HG03103 (cell line): Measurements from ENCODE around the gene SLC44A3.

ENCODE experiments used
- ATAC-seq: cut with Tn5 transposase; IDR thresholded peaks from one replicate; pipeline ENCODE4 v1.9.1; 2021; ENCODE audit warnings: low read depth; ENCODE audit not compliant: unreplicated experiment

SLC44A3 gene

DNA sequence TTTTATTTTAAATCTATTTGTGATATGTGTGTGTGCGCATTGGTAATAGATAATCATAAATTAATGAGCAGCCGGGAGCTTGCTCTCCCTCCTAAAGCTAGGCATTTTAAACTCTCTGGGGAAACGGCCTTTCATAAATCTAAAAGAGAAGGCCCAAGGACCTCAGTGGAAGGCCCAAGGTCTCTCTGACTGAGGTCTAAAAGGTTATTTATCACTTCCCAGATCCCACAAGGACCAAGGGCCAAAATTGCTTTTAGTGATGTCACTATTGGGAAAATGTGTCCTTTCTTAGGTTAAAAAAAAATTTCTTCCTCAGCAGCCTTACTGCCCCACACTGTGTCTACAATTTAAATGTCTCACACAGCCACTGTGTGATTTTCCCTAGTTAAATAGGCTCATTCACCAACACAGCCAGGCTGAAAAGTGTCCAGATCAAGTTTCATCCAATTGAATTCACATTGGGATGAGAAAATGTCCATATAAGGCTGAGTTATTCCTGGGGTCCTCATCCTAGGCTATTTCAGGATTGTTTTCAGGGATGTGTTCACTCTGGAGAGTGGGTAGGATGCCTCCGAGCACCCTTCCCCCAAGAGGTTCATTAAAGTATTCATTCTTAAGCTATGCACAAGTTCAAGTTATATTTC is 46.1 kb downstream of the SLC44A3 start:
- no peak for ATAC-seq

DNA sequence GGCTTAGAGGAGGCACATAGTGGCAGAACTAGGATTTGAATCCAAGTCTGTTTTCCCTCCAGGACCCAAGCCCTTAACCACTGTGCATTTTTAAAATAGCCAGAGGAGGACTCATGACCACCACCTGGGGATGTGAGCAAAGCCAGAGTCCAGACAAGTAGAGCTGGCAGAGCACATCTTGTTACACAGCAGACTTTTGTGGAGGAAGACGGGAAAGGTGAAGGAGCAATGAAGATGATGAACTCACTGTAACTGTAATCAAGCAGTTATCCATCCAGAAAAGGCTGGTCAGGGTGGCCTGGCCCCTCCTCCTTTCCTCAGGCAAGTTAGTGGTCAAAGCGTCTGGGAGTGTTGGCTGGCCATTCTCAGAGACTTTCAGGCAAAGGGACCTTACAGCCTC is 50.9 kb downstream of the SLC44A3 start:
- ATAC-seq: no peak

DNA sequence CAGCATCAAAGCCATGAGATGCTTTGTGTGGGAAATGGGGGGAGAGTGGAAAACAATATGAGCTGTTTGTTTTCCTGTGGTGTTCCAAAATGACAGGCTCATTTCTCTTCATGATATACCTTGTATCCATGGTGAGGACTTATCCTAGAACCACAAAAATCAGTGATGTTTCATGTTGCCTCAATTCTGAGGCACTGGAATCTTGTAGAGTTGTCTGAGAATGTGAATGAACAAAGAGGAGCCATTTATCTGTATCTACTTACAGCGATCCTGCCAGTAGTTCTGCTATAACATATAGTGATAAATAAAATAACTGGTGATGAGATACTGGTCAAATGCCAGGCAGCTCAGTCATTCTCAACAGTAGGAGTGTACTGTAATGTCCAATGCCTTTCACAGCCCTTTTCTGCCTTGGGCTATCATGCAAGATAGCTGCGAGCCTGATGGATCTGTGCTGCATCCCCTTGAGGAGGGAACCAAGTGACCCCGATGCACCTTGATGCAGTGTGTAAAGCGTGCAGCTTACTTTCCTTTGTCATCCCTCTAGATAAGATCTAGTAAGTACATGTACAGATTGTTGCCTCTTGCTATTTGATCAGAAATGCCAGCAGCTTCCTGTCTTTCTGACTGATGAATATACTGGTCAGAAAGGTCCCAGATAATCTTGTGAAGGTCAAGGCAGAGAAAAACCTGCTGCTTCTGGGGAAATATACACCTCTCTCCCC is 52.8 kb downstream of the SLC44A3 start:
- no peak for ATAC-seq

DNA sequence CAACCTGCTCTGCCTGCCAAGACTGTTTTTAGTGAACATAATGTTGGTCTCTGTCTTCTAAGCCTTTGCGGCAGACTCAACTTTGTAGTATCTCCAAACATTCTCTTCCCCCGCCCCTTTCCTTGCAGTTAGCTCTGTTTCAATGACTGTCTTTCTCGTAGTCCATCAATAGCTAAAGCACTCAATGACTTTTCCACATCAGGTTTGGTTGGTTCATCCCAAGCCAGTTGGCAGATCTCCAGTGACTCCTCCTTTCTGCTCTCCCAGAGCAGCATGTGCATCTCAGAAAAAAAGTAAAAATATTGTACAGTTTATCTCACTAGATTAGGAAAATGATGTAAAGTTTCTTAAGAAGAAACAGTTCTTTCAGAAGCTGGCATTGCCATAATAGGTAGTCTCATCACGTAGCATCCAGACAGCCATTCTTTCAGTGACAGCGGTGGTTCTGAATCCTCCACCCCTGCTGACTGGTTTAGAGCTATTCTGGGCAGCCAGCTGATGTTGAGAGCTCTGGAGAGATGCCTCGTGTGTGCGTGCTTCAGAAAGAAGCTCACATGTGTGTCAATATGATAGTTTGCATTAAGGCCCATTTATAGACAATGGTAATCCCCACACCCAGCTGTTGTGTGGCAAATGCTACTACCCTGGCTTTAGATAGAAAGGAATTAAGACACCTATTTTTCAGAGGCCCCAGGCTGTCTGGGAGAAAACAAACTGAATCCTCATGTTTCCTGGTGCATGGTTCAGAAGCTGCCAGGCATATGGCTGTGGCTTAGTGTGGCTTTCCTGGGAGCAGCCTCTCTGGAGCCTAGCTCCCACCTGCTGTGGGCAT is 53.6 kb downstream of the SLC44A3 start:
- peak; percentile 57 for ATAC-seq

DNA sequence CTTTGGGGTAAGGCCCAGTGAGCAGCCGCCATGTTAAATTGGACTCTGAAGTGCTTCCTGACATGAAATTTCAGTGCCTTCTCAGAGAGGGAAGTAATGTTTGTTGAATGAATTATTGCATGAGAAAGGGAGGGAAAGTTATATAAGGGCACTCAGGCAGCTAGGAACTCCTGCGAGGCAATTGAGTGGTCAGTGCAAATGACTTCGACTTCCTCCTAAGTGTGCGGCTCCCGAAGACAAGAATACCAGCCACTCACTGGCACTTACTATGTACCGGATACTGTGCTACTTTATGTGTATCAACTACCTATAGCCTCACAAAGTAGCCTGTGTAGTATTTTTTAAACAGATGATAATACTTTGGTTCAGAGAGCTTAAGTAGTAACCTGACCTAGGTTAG is 54.3 kb downstream of the SLC44A3 start:
- ATAC-seq: no peak

DNA sequence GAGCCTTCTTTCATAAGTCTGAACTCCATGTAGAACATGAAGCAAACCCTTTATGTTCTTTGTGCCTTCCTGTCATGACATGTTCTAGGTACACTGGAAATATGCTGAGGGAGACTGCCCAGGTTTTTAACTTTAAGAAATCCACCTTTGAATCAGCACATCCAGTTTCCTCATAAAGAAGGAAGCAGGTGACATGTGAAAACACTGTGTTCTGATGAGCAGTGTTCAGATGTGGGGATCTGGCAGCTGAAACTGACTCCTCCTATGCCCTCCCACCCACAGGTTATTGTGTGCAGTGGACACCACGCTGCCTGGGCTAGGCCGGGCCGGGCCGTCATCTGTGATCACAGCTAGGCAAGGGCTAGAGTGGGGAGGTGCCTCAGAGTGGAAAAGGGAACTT is 55.6 kb downstream of the SLC44A3 start:
- no peak for ATAC-seq

DNA sequence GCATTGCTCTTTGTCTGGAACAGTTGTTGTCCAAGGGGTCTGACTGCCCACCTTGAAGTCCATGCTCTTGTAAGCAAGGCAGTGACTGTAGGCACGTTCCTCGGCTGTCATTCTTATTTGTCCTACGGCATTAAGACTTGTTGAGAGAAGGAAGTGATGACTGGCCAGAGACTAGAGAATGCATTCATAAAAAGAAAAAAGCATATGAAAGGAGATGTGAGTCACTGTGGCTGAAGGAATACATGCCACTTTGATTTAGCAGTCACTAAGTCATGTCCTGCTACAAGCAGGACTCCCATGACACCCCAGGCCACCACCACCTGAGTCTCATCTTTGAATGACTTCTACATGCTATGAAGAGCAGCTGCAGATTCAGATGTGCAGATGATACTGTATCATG is 56.2 kb downstream of the SLC44A3 start:
- no peak for ATAC-seq

DNA sequence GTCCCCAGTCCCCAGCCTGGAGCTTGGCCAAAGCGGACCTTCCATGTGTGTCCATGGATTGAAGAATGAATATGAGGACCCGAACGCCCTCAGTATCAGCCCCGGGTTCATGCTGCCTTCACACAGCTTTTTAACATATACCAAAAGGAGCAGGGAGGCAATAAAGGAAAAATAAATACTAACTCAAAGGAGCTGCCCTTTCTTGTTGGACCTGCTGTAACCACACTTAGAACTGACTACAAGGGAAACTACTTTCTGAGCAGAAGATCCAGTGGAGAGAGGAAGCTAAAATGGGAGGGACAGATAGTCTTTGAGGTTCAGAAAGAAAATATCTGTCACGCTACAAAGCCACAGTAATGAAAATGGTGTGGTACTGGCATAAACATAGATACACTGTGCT is 58.2 kb downstream of the SLC44A3 start:
- no peak for ATAC-seq

DNA sequence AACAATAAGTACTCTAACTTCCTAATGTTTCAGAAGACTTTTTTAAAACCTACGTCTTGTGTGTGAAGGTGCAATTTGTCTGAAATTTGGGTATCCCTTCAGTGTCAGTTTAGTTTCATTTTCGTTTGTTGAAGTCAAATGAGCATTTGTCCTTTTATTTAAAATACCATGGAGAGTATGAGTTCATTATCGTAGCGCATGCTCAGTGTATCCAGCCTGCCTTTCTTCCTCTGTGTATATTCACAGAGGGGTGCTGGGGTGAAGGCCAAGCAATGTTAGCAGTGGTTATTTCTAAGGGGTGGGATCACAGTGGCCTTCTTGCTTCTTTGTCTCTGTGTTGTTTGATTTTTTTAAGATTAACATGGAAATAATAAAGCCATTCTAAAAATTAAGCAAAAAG is 63.5 kb downstream of the SLC44A3 start:
- ATAC-seq: no peak

DNA sequence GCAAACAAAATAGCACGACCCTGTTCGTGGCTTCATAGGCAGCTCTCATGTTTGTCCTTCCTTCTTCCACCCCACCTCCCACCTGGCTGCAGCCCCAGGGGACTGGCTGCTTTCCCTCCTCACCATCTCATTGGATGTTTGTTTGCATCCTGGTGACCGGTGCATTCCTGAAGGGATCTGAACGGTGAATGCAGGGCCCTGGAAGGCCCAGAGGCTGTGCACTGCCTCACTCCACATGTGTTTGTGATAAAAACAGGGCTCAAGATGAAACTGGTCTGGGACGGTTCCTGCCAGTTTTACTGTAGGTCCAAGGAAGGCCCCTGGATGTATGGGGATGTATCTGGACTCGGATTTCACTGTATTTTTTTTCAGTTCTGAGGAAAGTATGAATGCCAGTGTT is 63.9 kb downstream of the SLC44A3 start:
- ATAC-seq: no peak

DNA sequence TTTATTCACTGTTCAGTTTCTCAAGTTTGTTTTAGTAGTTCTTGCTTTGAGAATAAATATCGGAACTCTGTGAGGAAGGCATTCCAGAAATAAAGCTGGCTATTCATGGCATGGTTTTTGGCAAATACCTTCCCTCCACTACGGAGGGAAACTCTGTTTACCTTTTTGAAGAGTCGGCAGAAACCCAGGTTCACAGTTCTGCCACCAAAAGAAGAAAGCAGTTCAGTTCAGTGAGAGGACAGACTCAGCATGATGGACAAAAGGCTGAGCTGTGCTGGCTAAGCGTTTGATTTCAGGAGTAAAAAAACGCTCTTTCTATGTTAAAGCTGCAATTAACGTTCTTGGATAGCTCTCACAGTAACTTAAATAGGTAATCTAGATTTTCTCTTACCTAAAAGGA is 64.3 kb downstream of the SLC44A3 start:
- no peak for ATAC-seq

DNA sequence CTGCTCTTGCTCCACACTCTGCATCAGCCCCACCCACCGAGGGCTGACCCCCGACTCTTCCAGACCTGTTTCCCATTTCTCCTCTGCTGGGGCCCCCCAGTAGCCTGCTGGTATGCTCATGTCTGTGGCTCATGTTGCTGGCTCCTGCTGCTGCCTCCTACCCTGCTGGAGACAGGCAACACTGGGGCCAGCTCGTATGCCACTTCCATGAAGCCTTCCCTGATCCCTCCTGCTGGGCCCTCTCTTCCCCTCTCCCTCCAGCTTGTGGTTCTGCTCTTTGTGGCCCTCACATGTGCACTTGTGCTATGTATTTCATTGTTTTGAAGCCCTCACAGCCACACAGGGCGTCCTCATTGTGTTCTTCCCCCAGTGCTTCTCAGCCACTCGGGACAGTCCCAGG is 66.2 kb downstream of the SLC44A3 start:
- no peak for ATAC-seq

DNA sequence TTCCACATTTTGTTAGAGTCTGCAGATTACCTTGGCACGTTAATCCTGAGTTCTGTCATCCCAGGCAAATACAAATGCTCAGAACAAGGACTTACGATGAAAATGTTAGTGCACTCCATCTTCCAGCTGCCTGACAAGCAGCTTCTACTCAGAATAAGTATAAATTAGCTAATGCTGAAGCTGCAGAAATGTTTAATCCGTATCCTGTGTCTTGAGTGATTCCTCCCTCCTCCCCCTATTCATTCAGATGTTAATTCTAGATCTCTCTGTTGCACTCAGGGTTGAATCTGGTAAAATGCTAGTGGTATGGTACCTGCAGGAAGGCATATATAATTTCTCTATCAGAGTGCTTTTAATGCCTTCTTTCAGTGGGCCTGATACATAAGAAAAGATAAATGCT is 66.9 kb downstream of the SLC44A3 start:
- ATAC-seq: no peak

DNA sequence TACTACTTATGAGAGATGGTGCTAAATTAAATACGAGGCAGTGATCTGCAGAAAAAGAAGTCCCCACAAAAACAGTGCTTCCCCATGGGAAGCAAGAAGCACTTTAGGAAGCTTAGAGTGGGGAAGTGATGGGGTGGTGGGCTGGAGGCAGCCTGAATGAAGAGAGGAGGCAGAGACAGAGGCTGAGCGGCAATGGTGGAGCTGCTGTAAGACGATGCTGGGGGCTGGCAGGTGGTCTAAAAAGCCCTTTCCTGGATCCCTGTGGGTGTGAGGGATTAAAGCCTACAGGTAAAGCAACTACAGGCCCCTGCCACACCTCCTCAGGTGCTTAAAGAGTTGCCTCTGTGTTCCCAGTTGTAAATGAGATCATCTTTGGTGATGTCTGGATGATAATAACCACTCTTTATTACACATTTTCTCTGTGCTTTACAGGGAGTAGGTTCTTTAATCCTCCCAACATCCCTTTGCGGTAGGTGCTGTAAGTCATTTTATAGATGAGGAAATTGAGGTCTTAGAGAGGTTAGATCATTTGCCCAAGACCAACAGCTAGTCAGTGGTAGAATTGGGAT is 67.5 kb downstream of the SLC44A3 start:
- ATAC-seq: no peak

DNA sequence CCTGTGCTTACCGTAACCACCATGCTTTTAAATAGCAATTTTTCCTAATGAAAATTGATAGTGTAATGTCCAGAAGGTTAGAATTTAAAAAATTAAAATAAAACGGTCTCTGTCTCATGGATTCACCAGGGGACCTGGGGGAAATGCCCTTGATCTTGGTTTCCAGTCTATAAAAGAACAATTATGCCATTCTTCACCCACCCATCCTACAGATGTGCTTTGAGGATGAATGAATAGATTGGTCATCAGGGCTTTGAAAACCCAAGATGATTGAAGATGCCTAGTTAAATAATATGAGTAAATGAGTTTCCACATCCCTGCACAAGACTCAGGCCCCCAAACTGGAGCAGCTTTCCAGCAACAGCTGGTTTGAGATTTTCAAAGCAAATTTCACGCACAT is 68.0 kb downstream of the SLC44A3 start:
- ATAC-seq: no peak

DNA sequence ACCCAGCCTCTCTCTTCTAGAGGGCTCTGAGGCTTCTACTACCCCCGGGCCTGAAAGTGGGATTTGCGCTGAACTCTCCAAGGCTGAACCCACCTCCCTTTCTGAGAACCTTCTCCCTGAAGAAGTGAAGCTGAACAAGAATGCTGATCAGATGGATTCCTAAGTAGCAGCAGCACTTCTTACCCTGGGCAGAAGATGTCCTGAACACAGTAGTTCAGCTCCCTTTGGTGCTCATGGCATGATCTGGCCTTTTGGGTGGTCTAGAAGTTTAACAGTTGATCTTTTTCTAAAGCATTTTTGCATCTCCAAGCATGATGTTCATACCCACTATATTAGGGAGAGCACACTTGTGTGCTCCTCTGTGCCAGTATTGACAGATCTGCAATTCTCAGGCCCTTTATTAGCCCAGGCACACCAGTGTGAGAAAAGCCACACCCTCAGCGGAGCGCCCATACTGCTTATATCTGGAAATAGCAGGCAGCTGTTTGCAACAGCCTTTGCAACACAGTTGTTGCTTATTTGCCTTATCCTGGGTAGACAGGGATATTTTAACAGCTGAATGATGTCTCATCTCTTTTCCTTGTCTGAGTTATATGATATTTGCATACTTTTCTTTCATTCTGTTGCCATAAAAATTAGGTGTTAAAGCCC is 72.6 kb downstream of the SLC44A3 start:
- ATAC-seq: no peak

DNA sequence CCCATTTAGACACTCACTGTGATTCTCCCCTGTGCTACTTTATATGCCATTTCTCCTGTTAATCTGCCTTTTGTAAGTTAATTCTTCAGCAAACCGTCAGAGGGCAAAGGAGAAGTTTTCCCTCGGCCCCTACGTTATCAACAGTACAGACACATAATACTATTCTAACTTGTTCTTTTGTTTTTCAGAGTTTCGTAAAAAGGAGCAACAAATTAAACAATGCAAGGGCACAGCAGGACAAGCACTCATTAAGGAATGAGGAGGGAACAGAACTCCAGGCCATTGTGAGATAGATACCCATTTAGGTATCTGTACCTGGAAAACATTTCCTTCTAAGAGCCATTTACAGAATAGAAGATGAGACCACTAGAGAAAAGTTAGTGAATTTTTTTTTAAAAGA is 74.5 kb downstream of the SLC44A3 start:
- ATAC-seq: no peak

DNA sequence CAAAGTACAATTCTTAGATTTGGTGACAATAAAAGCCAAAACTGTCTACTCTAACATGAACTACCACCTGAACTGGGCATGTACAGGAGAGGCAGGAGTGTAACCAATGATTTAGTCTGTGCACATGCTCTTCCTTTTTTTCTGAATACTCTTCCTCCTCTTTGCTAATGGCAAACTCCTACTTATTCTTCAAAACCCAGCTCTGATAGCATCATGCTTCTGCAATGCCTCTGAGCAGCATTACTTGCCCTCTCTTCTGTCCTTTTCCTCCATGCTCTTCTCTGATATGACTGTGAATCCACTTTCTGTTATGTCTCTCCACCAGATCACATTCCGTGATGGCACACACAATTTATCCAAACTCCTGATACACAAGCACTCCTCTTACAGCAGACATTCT is 75.4 kb downstream of the SLC44A3 start:
- ATAC-seq: no peak

DNA sequence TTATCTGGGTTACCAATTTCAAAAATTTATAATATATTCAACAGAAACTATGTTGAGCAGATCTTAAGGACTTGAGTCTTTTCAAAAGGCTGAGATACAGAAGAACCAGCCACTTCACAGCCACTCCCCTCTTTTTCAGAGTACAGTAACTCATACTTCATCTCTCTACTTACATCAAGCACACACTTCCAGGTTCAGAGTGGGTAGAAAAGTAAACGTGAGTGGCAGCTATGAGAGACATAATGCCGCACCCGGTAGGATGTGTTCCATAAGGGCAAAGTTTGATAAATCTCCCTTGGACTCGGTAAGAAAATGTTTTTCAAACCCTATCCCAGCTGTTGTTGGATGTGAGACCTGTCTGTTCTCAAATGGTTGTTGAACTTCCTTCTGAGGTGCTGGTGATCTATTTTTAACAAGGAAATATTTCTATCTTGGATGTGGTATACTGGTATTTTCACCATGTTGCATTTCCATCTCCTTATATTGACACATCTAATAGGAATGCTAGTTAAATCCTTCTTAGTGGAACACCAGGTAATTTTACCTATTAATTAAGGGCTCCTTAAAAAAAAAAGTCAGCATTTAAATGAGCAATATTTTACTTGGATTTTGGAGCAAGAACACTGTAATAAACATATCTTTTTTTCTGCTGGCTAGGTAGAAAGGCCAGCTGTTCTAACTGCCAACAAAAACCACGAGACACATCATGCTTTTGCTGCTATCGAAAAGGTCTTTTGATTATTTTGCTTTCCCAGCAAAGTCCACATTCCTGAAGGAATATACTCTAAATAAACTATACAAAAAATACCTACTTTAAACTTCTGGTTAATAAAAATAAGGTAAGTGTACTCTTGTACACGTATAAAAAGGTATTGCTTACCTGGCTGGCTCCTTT is 78.6 kb downstream of the SLC44A3 start:
- no peak for ATAC-seq

DNA sequence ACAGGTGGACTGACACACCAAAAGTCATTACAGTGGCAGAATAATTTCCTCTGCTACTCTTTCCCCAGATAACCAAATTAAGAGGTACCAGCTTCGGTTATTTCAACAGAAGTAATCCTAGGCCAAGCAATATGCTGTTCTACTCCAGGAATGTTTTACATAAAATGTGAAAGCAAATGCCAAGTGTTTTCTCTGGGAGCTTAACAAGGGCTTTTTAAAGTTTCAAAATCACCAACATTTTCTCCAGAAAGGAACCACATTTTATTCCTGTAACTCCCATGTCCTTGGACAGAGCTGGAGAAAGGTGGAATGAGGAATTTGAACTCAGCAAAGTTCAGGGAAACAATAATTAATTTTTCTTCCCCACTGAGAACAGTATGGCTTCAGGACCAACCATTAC is 79.6 kb downstream of the SLC44A3 start:
- ATAC-seq: no peak
